ENCODE results near the gene AEBP2.
"Not testable (repeated sequence)": the region's sequence is repeated elsewhere in the genome, so short reads cannot be mapped to it uniquely, and the experiment has no call there.

The AEBP2 gene

DNA sequence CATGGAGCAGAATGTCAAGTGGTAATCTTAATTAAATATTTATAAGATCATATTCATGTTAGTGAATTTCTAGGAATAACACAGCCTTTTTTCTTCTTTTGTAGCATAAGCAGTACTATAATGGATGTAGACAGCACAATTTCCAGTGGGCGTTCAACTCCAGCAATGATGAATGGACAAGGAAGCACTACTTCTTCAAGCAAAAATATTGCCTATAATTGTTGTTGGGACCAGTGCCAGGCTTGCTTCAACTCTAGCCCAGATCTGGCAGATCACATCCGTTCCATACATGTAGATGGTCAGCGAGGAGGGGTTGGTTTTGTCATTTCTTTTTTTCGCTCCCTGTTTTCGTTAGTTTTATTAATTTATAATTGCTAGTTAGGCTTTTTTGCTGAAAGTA lies 23.1 kb downstream of the AEBP2 start:
- H3K9me3 ChIP-seq (ENCODE audit: severe bottlenecking): no peaks in the 10 kb centered on the region
- H3K4me3 ChIP-seq (ENCODE audit: severe bottlenecking): no peak overlapping the region
- H3K27ac ChIP-seq (ENCODE audit: poor library complexity, severe bottlenecking): no peak overlapping the region
- no peak for ATAC-seq (ENCODE audit: low read depth)
- DNase-seq (ENCODE audit: low spot score): no peak
- no peaks in the 10 kb centered on the region for H3K27me3 ChIP-seq (ENCODE audit: insufficient read depth, poor library complexity, severe bottlenecking)
- peaks cover 10% of the 10 kb centered on the region for H3K36me3 ChIP-seq (ENCODE audit: low read depth)
- no peaks in the 10 kb centered on the region for H3K4me1 ChIP-seq (ENCODE audit: insufficient read depth, poor library complexity, severe bottlenecking)
- TF ChIP-seq, protein P1, sequence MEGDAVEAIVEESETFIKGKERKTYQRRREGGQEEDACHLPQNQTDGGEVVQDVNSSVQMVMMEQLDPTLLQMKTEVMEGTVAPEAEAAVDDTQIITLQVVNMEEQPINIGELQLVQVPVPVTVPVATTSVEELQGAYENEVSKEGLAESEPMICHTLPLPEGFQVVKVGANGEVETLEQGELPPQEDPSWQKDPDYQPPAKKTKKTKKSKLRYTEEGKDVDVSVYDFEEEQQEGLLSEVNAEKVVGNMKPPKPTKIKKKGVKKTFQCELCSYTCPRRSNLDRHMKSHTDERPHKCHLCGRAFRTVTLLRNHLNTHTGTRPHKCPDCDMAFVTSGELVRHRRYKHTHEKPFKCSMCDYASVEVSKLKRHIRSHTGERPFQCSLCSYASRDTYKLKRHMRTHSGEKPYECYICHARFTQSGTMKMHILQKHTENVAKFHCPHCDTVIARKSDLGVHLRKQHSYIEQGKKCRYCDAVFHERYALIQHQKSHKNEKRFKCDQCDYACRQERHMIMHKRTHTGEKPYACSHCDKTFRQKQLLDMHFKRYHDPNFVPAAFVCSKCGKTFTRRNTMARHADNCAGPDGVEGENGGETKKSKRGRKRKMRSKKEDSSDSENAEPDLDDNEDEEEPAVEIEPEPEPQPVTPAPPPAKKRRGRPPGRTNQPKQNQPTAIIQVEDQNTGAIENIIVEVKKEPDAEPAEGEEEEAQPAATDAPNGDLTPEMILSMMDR (IDR thresholded peaks at IDR 0.05; ENCODE audit: poor library complexity, severe bottlenecking): no peak

DNA sequence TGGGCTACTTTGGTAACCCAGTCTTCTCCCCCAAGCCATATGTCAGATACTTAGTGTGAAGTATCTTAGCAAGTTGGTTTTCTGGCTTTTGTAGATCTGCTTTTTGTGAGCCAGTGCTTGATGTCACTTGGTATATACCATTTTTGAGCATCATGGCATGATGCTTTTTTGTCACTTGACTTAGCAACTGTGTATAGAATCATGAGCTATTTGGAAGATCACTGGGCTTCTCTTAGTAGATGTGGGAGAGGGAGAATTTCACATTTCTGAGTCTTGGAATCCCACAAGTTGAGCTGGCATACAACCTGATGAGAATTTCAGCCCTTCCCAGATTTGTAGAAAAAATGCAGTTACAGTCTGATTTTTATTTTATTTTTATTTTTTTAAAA lies 24.9 kb downstream of the AEBP2 start:
- DNase-seq (ENCODE audit: low spot score): no peak
- no peaks in the 10 kb centered on the region for H3K9me3 ChIP-seq (ENCODE audit: severe bottlenecking)
- H3K4me3 ChIP-seq (ENCODE audit: severe bottlenecking): no peak overlapping the region
- no peaks in the 10 kb centered on the region for H3K27me3 ChIP-seq (ENCODE audit: insufficient read depth, poor library complexity, severe bottlenecking)
- no peak overlapping the region for H3K27ac ChIP-seq (ENCODE audit: poor library complexity, severe bottlenecking)
- H3K4me1 ChIP-seq (ENCODE audit: insufficient read depth, poor library complexity, severe bottlenecking): no peaks in the 10 kb centered on the region
- TF ChIP-seq, protein P1 (IDR thresholded peaks at IDR 0.05; ENCODE audit: poor library complexity, severe bottlenecking): no peak
- H3K36me3 ChIP-seq (ENCODE audit: low read depth): peaks cover 10% of the 10 kb centered on the region
- no peak for ATAC-seq (ENCODE audit: low read depth)

DNA sequence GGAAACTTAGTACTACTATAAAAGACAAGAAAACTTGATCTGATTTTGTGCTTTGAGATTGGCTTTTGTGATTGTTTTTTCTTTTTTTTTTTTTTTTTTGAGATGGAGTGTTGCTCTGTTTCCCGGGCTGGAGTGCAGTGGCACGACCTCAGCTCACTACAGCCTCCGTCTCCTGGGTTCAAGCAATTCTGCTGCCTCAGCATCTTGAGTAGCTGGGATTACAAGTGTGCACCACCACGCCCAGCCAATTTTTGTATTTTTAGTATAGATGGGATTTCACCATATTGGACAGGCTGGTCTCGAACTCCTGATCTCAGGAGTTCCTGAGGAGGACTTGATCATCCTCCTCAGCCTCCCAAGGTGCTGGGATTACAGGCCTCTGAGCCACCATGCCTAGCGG lies 26.4 kb downstream of the AEBP2 start:
- TF ChIP-seq, protein P1 (IDR thresholded peaks at IDR 0.05; ENCODE audit: poor library complexity, severe bottlenecking): no peak
- Histone ChIP-seq H3K36me3 (ENCODE audit: low read depth) (peaks cover 10% of the 10 kb centered on the region), H3K4me1 (ENCODE audit: insufficient read depth, poor library complexity, severe bottlenecking) (no peaks in the 10 kb centered on the region), H3K4me3 (ENCODE audit: severe bottlenecking) (no peak overlapping the region), H3K27ac (ENCODE audit: poor library complexity, severe bottlenecking) (no peak overlapping the region), H3K9me3 (ENCODE audit: severe bottlenecking) (no peaks in the 10 kb centered on the region), H3K27me3 (ENCODE audit: insufficient read depth, poor library complexity, severe bottlenecking) (no peaks in the 10 kb centered on the region)
- ATAC-seq (ENCODE audit: low read depth) (no peak), DNase-seq (ENCODE audit: low spot score) (no peak)

DNA sequence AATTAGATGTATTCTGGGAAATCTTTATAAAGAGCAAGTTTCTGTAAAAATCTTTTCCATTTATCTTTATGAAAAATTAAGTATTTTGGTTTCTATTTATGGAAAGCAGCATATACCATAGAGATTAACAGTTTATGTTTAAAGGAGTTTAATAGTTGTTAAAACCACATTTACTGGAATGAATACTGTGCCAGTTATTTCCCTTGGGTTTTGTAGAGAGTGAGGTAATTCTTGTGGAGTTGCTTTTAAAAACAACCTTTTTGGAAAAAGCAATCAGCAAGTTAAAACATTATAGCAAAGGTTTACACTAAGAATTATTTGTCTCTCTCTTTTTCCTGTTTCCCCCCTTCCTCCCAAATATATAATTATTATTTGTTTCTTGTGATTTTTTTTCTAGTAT lies 34.9 kb downstream of the AEBP2 start:
- Histone ChIP-seq H3K4me1 (ENCODE audit: insufficient read depth, poor library complexity, severe bottlenecking) (no peaks in the 10 kb centered on the region), H3K36me3 (ENCODE audit: low read depth) (peaks cover 20% of the 10 kb centered on the region; the same call in 1 of the 2 replicates), H3K27ac (ENCODE audit: poor library complexity, severe bottlenecking) (no peak overlapping the region), H3K27me3 (ENCODE audit: insufficient read depth, poor library complexity, severe bottlenecking) (no peaks in the 10 kb centered on the region), H3K4me3 (ENCODE audit: severe bottlenecking) (no peak overlapping the region), H3K9me3 (ENCODE audit: severe bottlenecking) (no peaks in the 10 kb centered on the region)
- DNase-seq (ENCODE audit: low spot score) (no peak), ATAC-seq (ENCODE audit: low read depth) (no peak)
- TF ChIP-seq, protein P1 (IDR thresholded peaks at IDR 0.05; ENCODE audit: poor library complexity, severe bottlenecking): no peak

DNA sequence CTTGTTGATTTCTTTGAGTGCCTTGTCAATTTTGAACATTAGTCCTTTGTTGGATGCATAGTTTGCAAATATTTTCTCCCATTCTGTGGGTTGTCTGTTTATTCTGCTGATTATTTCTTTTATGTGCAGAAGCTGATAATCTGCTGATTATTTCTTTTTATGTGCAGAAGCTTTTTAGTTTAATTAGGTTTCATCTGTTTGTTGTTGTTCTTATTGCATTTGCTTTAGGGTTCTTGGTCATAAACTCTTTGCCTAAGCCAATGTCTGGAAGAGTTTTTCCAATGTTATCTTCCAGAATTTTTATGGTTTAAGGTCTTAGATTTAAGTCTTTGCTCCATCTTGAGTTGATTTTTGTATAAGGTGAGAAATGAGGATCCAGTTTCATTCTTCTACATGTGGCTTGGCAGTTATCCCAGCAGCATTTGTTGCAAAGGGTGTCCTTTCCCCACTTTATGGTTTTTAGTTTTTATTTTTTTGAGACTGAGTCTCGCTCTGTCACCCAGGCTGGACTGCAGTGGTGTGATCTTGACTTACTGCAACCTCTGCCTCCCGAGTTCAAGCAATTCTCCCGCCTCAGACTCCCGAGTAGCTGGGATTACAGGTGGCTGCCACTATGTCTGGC lies 36.7 kb downstream of the AEBP2 start:
- not testable (repeated sequence) for DNase-seq (ENCODE audit: low spot score); H3K27ac ChIP-seq (ENCODE audit: poor library complexity, severe bottlenecking); H3K4me1 ChIP-seq (ENCODE audit: insufficient read depth, poor library complexity, severe bottlenecking); H3K9me3 ChIP-seq (ENCODE audit: severe bottlenecking); H3K4me3 ChIP-seq (ENCODE audit: severe bottlenecking); ATAC-seq (ENCODE audit: low read depth); H3K27me3 ChIP-seq (ENCODE audit: insufficient read depth, poor library complexity, severe bottlenecking)
- H3K36me3 ChIP-seq (ENCODE audit: low read depth): peaks cover 25% of the 10 kb centered on the region; the same call in 1 of the 2 replicates

All from RWPE2 (cell line).